IMR-90 (cell line): ENCODE results near the gene COPB1. TPM values are rescaled to one million over a fixed set of nuclear protein-coding genes. Genes with fewer than 3 reads are reported as not detected.

Experiments
- FOS ChIP-seq: fragments of 150-350 bp; IDR thresholded peaks from 2 replicates; pipeline ENCODE4 v1.6.1; 2016; ENCODE audit warnings: low read depth, low read length
- NFE2L2 ChIP-seq: fragments of 150-350 bp; IDR thresholded peaks from 2 replicates; pipeline ENCODE4 v1.6.1; 2016; ENCODE audit warnings: low read depth, mild to moderate bottlenecking, low read length
- RCOR1 ChIP-seq: IDR thresholded peaks from 2 replicates; pipeline ENCODE4 v1.6.1; 2012; ENCODE audit warnings: mild to moderate bottlenecking, low read length, improper control_type of control experiment; ENCODE audit not compliant: insufficient replicate concordance
- RFX5 ChIP-seq: IDR thresholded peaks from 2 replicates; pipeline ENCODE4 v1.8.0; 2012; ENCODE audit warnings: low read depth, mild to moderate bottlenecking, low read length, moderate library complexity
- polyA plus RNA-seq, 3 experiments: library from polyadenylated mRNA; depleted of rRNA; stranded (reverse); fragments of >200 nt; gene quantifications; 2 replicates each; pipeline ENCODE4 v1.2.3, GENCODE V29; 2012; ENCODE audit warnings: low replicate concordance in 1 of 3
- total RNA-seq: library from RNA; depleted of rRNA; stranded (reverse); fragments of >200 nt; gene quantifications from 2 replicates; pipeline ENCODE4 v1.2.3, GENCODE V29; 2012
- TF ChIP-seq, protein P1 (sequence below): conservative IDR thresholded peaks from 2 replicates; pipeline ENCODE4 v1.5.1; 2012; ENCODE audit warnings: mild to moderate bottlenecking, low read depth, low read length, improper control_type of control experiment

COPB1 gene
- total and polyA plus RNA-seq, 2 of the 4 experiments (the other 2 are of a cell fraction): 136 to 341 TPM

DNA sequence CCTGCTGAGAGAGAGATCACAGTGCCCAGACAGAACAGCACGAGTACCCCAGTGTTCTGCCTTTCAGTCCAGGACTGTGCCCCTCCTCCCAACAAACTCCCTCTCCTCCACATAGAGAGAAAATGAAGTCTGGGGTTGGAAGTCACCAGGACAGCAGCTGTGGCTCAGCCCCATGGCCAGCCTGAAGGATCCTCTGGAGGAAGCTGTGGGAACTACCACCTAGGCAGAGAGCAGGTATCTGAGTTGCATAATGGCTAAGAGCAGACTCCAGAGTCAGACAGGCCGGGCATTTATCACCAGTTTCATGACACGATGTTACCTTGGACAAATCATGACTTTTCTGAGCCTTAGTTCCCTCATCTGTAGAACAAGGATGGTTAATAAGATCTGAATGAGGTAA is 79.4 kb downstream of the COPB1 start (continued):
- TF ChIP-seq RCOR1 (no peak), RFX5 (no peak), NFE2L2 (no peak), FOS (no peak)
- TF ChIP-seq, protein P1, sequence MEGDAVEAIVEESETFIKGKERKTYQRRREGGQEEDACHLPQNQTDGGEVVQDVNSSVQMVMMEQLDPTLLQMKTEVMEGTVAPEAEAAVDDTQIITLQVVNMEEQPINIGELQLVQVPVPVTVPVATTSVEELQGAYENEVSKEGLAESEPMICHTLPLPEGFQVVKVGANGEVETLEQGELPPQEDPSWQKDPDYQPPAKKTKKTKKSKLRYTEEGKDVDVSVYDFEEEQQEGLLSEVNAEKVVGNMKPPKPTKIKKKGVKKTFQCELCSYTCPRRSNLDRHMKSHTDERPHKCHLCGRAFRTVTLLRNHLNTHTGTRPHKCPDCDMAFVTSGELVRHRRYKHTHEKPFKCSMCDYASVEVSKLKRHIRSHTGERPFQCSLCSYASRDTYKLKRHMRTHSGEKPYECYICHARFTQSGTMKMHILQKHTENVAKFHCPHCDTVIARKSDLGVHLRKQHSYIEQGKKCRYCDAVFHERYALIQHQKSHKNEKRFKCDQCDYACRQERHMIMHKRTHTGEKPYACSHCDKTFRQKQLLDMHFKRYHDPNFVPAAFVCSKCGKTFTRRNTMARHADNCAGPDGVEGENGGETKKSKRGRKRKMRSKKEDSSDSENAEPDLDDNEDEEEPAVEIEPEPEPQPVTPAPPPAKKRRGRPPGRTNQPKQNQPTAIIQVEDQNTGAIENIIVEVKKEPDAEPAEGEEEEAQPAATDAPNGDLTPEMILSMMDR: no peak
